B cell (primary cell): ENCODE data around the gene UGT2A2. TPM values are rescaled to one million over a fixed set of nuclear protein-coding genes. Genes with fewer than 3 reads are reported as not detected.

Experiments
- ATAC-seq: fragments of 200-7000 bp; cut with Tn5 transposase; one replicate; pipeline ENCODE4 v1.10.0; 2021; ENCODE audit warnings: low read depth, mild to moderate bottlenecking, moderate number of reproducible peaks, moderate library complexity
- CTCF ChIA-PET: fragments of 350-600 bp; sonication (Branson Sonifier 250); formaldehyde crosslinking; loops from one replicate; lab custom pipeline; 2021; ENCODE audit warnings: antibody characterized with exemption, inconsistent platforms; lab: Charles Lee
- POLR2A ChIA-PET: fragments of 350-600 bp; sonication (Branson Sonifier 250); formaldehyde crosslinking; loops from one replicate; lab custom pipeline; 2021; ENCODE audit warnings: antibody characterized with exemption; lab: Charles Lee
- DNase-seq: peaks from one replicate; pipeline ENCODE4 v3.0.0; 2013
- H2AFZ ChIP-seq: 2 replicates; pipeline ENCODE4 v1.6.1; 2012; ENCODE audit warnings: mild to moderate bottlenecking, low read depth, low read length; ENCODE audit not compliant: insufficient read depth, poor library complexity, severe bottlenecking
- H3K27ac ChIP-seq, 2 donors: 1 replicate in 1 of 2; 2 replicates in 1 of 2; pipeline ENCODE4 v1.5.1; 2012 to 2013; ENCODE audit warnings: low read length in 2 of 2, mild to moderate bottlenecking in 2 of 2, moderate library complexity in 1 of 2
- H3K27me3 ChIP-seq, 4 experiments: fragments of 200-600 bp in 1 of 4; sonication (generic) in 1 of 4; replicated peaks in 1 of 4; 1 replicate in 2 of 4; 2 replicates in 2 of 4; pipeline versions ENCODE4 v1.6.1 to v1.7.0; 2013 to 2016; ENCODE audit warnings: low read length in 3 of 4, mild to moderate bottlenecking in 2 of 4, mixed read lengths in 1 of 4, moderate library complexity in 1 of 4; ENCODE audit not compliant: insufficient read depth in 4 of 4, control insufficient read depth in 3 of 4; ENCODE audit errors: control extremely low read depth in 1 of 4
- H3K36me3 ChIP-seq, 2 experiments: replicated peaks in 1 of 2; 1 replicate in 1 of 2; 2 replicates in 1 of 2; pipeline versions ENCODE4 v1.6.1 to v1.7.1; 2013; ENCODE audit warnings: low read length in 1 of 2; ENCODE audit not compliant: insufficient read depth in 2 of 2, control insufficient read depth in 1 of 2; ENCODE audit errors: control extremely low read depth in 1 of 2, extremely low read depth in 1 of 2
- H3K4me1 ChIP-seq, 2 donors: fragments of 200-600 bp in 1 of 2; sonication (generic) in 1 of 2; 1 replicate in 1 of 2; 2 replicates in 1 of 2; pipeline versions ENCODE4 v1.5.1 to v1.6.1; 2013 to 2017; ENCODE audit warnings: low read length in 2 of 2; ENCODE audit not compliant: control insufficient read depth in 2 of 2, insufficient read depth in 2 of 2
- H3K4me2 ChIP-seq: replicated peaks from 2 replicates; pipeline ENCODE3; 2012; ENCODE audit warnings: mild to moderate bottlenecking, low read depth, low read length; ENCODE audit not compliant: poor library complexity, severe bottlenecking
- H3K4me3 ChIP-seq, 5 experiments: fragments of 200-600 bp in 1 of 5; sonication (generic) in 1 of 5; 1 replicate in 3 of 5; 2 replicates in 2 of 5; pipeline versions ENCODE4 v1.5.1 to v1.7.0; 2011 to 2016; ENCODE audit warnings: low read length in 4 of 5, mild to moderate bottlenecking in 4 of 5, low read depth in 2 of 5, control low read depth in 1 of 5, moderate library complexity in 1 of 5; ENCODE audit not compliant: insufficient read depth in 1 of 5; ENCODE audit errors: control extremely low read depth in 1 of 5, extremely low read depth in 1 of 5
- H3K79me2 ChIP-seq: fragments of 200-600 bp; sonication (generic); one replicate; pipeline ENCODE4 v1.6.0; 2016; ENCODE audit warnings: low read length; ENCODE audit not compliant: control insufficient read depth, insufficient read depth
- H3K9ac ChIP-seq: fragments of 200-600 bp; sonication (generic); 2 replicates; pipeline ENCODE4 v1.6.1; 2017; ENCODE audit warnings: mild to moderate bottlenecking, low read length, moderate library complexity
- H3K9me3 ChIP-seq, 3 donors: one replicate each; pipeline versions ENCODE4 v1.6.1 to v1.7.1; 2013; ENCODE audit warnings: low read length in 2 of 3; ENCODE audit not compliant: control insufficient read depth in 2 of 3, insufficient read depth in 1 of 3; ENCODE audit errors: control extremely low read depth in 1 of 3
- H4K20me1 ChIP-seq: 2 replicates; pipeline ENCODE4 v1.6.0; 2012; ENCODE audit warnings: mild to moderate bottlenecking, low read length; ENCODE audit not compliant: insufficient read depth, control insufficient read depth, poor library complexity, severe bottlenecking
- H3K27ac Mint-ChIP-seq: one replicate; pipeline ENCODE4 v1.8.0; 2021; ENCODE audit warnings: mixed read lengths
- H3K27me3 Mint-ChIP-seq: one replicate; pipeline ENCODE4 v1.8.0; 2021; ENCODE audit warnings: mixed read lengths
- H3K4me1 Mint-ChIP-seq: one replicate; pipeline ENCODE4 v1.8.0; 2021; ENCODE audit warnings: mixed read lengths
- H3K4me3 Mint-ChIP-seq: one replicate; pipeline ENCODE4 v1.8.0; 2021; ENCODE audit warnings: mixed read lengths
- H3K9me3 Mint-ChIP-seq: one replicate; pipeline ENCODE4 v1.8.0; 2022; ENCODE audit warnings: mixed read lengths; ENCODE audit not compliant: insufficient read depth
- EZH2 ChIP-seq: IDR thresholded peaks from 2 replicates; pipeline ENCODE4 v1.6.1; 2012; ENCODE audit warnings: borderline replicate concordance, low read depth, mild to moderate bottlenecking, moderate library complexity, low read length; ENCODE audit not compliant: insufficient read depth, poor library complexity, severe bottlenecking
- WGBS: methylation state at CpG from one replicate; pipeline ENCODE4 v1.1.5; 2013; ENCODE audit warnings: missing lambda C conversion rate; ENCODE audit not compliant: insufficient coverage; 5-methylcytosine and 5-hydroxymethylcytosine counted together
- intact Hi-C: fragments of 100-400 bp; cut with micrococcal nuclease; formaldehyde crosslinking; loops from one replicate; pipeline ENCODE4 v1.10.0; 2022
- polyA plus RNA-seq: library from polyadenylated mRNA; depleted of rRNA; stranded (reverse); fragments of >200 nt; gene quantifications from 2 replicates; pipeline ENCODE4 v1.2.3, GENCODE V29; 2012
- total RNA-seq, 2 donors: library from RNA; stranded (reverse); fragments of 120-200 nt in 1 of 2; gene quantifications; 1 replicate in 1 of 2; 2 replicates in 1 of 2; pipeline versions ENCODE4 v1.2.3 to v1.2.4, GENCODE V29; 2013 to 2022
- TF ChIP-seq, protein P1 (sequence below): fragments of 200-600 bp; IDR thresholded peaks from one replicate; pipeline ENCODE4 v1.8.0; 2022; ENCODE audit warnings: antibody characterized with exemption, mild to moderate bottlenecking

UGT2A2 gene
- total and polyA plus RNA-seq, 2 donors (not counting 1 experiment from before 2014, with no cell fraction given): not detected

- intact Hi-C loops: no loop called here
- Mint-ChIP-seq H3K4me1 (no peaks in the 10 kb centered on the region), H3K27ac (no peak overlapping the region), H3K27me3 (no peaks in the 10 kb centered on the region), H3K4me3 (no peak overlapping the region), H3K9me3 (no peaks in the 10 kb centered on the region)
- Histone ChIP-seq H3K4me2 (no peak overlapping the region), H3K36me3 (no peaks in the 10 kb centered on the region), H3K4me3 (no peak overlapping the region), H4K20me1 (no peaks in the 10 kb centered on the region), H3K4me1 (no peaks in the 10 kb centered on the region), H3K9ac (no peak overlapping the region), H3K27ac (no peak overlapping the region), H3K9me3 (peaks cover 0 to 3% (median 0%) of the 10 kb centered on the region in 3 donors), H3K27me3 (no peaks in the 10 kb centered on the region), H3K79me2 (no peaks in the 10 kb centered on the region), H2AFZ (no peak overlapping the region)
- POLR2A ChIA-PET: no interaction called here
- DNase-seq: no peak
- CTCF ChIA-PET: no interaction called here
- TF ChIP-seq, protein P1, sequence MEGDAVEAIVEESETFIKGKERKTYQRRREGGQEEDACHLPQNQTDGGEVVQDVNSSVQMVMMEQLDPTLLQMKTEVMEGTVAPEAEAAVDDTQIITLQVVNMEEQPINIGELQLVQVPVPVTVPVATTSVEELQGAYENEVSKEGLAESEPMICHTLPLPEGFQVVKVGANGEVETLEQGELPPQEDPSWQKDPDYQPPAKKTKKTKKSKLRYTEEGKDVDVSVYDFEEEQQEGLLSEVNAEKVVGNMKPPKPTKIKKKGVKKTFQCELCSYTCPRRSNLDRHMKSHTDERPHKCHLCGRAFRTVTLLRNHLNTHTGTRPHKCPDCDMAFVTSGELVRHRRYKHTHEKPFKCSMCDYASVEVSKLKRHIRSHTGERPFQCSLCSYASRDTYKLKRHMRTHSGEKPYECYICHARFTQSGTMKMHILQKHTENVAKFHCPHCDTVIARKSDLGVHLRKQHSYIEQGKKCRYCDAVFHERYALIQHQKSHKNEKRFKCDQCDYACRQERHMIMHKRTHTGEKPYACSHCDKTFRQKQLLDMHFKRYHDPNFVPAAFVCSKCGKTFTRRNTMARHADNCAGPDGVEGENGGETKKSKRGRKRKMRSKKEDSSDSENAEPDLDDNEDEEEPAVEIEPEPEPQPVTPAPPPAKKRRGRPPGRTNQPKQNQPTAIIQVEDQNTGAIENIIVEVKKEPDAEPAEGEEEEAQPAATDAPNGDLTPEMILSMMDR: no peak
- no CpG with 5 or more reads among the region's 2 CpGs for WGBS
- no peak for ATAC-seq
These were observed 55.9 kb downstream of the UGT2A2 start for GRCh38 chr4:69583543-69583942.

DNA sequence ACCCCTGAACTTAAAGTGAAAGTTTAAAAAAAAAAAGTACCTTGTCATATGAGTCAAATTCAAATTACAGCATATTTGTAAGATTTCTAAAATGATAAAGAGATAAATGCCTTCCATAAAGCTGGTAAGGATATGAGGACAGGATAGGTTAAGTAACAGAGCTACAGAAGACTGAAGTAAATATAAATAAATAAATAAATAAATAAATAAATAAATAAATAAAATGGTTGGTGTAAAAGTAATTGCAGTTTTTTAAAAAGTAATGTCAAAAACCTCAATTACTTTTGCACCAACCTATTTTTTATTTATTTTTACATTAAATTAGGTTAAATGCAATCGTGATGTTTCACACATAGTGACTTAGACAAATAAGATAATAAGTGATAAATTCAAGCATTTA lies 62.2 kb downstream of the UGT2A2 start:
- ChIA-PET CTCF (no interaction called here), POLR2A (no interaction called here)
- Histone ChIP-seq H3K4me3 (no peak overlapping the region), H3K79me2 (no peaks in the 10 kb centered on the region), H3K9ac (no peak overlapping the region), H4K20me1 (no peaks in the 10 kb centered on the region), H3K36me3 (no peaks in the 10 kb centered on the region), H3K27me3 (no peaks in the 10 kb centered on the region), H3K27ac (no peak overlapping the region), H3K4me2 (no peak overlapping the region), H2AFZ (no peak overlapping the region), H3K4me1 (no peaks in the 10 kb centered on the region), H3K9me3 (peaks cover 0 to 7% (median 0%) of the 10 kb centered on the region in 3 donors)
- DNase-seq (no peak), ATAC-seq (no peak)
- Mint-ChIP-seq H3K27ac (no peak overlapping the region), H3K4me3 (no peak overlapping the region), H3K9me3 (no peaks in the 10 kb centered on the region), H3K4me1 (no peaks in the 10 kb centered on the region), H3K27me3 (no peaks in the 10 kb centered on the region)
- no CpG with 5 or more reads among the region's 1 CpG for WGBS
- no peak for TF ChIP-seq EZH2
- TF ChIP-seq, protein P1: no peak
- intact Hi-C loops: no loop called here
